ENCODE data around the gene WBP1. TPM values are rescaled to one million over a fixed set of nuclear protein-coding genes. Genes with fewer than 3 reads are reported as not detected.

Gene WBP1
- polyA plus RNA-seq, 2 of the 4 experiments (the other 2 are of a cell fraction): 59.0 to 62.6 TPM

- Histone ChIP-seq H3K9me3 (no peaks in the 10 kb centered on the region), H3K4me2 (no peak overlapping the region), H3K4me3 (no peak overlapping the region), H3K27ac (no peak overlapping the region), H3K4me1 (peaks cover 18% of the 10 kb centered on the region)
- ATAC-seq (no peak), DNase-seq (ENCODE audit: low read depth in 1 of 2, low spot score in 1 of 2) (no peak), FAIRE-seq (no peak)
- ChIA-PET CTCF (interaction anchor here (0.8 to 15.5 kb wide), 7 partner anchors 13 to 375 kb away, joined by 3 to 184 read pairs (median 4); partner anchors contain the start of genes AUP1, CCDC142, HTRA2 and MRPL53), POLR2A (interaction anchor here (1.0 to 1.6 kb wide), 3 partner anchors 11 to 88 kb away, joined by 3 to 5 read pairs (median 4); partner anchors contain the start of genes CCDC142 and TTC31)
- TF ChIP-seq NR3C1 (IDR thresholded peaks at IDR 0.05) (no peak), MAFK (IDR thresholded peaks at IDR 0.05; ENCODE audit: partially characterized antibody) (no peak), JUN (IDR thresholded peaks at IDR 0.05) (no peak), SMC3 (IDR thresholded peaks at IDR 0.05) (no peak), BCL3 (IDR thresholded peaks at IDR 0.05) (no peak), SREBF2 (IDR thresholded peaks at IDR 0.05) (no peak), NFE2L2 (conservative IDR thresholded peaks at IDR 0.05; ENCODE audit: low read length) (no peak), KDM5A (IDR thresholded peaks at IDR 0.05) (no peak), RFX5 (IDR thresholded peaks at IDR 0.05) (no peak), POLR2A (IDR thresholded peaks at IDR 0.05; ENCODE audit: low read length) (no peak), HES2 (IDR thresholded peaks at IDR 0.05) (no peak), CTCF (IDR thresholded peaks at IDR 0.05) (no peak), ZC3H11A (IDR thresholded peaks at IDR 0.05) (no peak), REST (IDR thresholded peaks at IDR 0.05) (no peak), RNF2 (IDR thresholded peaks at IDR 0.05; ENCODE audit: borderline replicate concordance, low read depth) (no peak)
Observed at GRCh38 chr2:74500578-74500946, 42.3 kb downstream of the WBP1 start.

- no peaks in the 10 kb centered on the region for H3K9me3 ChIP-seq
- ChIA-PET POLR2A (interaction anchor here (1.0 to 1.6 kb wide), 3 partner anchors 12 to 87 kb away, joined by 3 to 5 read pairs (median 4); partner anchors contain the start of genes CCDC142 and TTC31), CTCF (interaction anchor here (0.9 to 15.5 kb wide), 7 partner anchors 8 to 374 kb away, joined by 3 to 184 read pairs (median 4); partner anchors contain the start of genes CCDC142 and TTC31)
- H3K4me3 ChIP-seq: peak overlapping the region; percentile 54
- FAIRE-seq: no peak
- peak overlapping the region; percentile 72 for H3K4me2 ChIP-seq
- TF ChIP-seq RAD21 (conservative IDR thresholded peaks at IDR 0.05 in 1 of 2, IDR thresholded peaks at IDR 0.05 in 1 of 2) (no peak), MAFK (IDR thresholded peaks at IDR 0.05; ENCODE audit: partially characterized antibody) (no peak)
- peaks cover 27% of the 10 kb centered on the region for H3K4me1 ChIP-seq
- ATAC-seq: no peak; a peak in 2 of 6 replicates
- WGBS (ENCODE audit: missing lambda C conversion rate): 88% methylated on average over 18 of the region's 18 CpGs
- no peak for DNase-seq (ENCODE audit: low read depth in 1 of 2, low spot score in 1 of 2)
- H3K27ac ChIP-seq: peak overlapping the region in 1 of 2 experiments; percentile 96; a peak in 4 of 6 replicates
Observed at GRCh38 chr2:74501335-74502071, 43.3 kb downstream of the WBP1 start.
